ENCODE results near the gene SLC39A11. TPM values are rescaled to one million over a fixed set of nuclear protein-coding genes. Genes with fewer than 3 reads are reported as not detected.

SLC39A11 gene
- total and polyA plus RNA-seq, 2 of the 13 experiments (the other 11 are each of a cell fraction or from before 2014, with no cell fraction given) = 17.2 to 31.5 TPM

DNA sequence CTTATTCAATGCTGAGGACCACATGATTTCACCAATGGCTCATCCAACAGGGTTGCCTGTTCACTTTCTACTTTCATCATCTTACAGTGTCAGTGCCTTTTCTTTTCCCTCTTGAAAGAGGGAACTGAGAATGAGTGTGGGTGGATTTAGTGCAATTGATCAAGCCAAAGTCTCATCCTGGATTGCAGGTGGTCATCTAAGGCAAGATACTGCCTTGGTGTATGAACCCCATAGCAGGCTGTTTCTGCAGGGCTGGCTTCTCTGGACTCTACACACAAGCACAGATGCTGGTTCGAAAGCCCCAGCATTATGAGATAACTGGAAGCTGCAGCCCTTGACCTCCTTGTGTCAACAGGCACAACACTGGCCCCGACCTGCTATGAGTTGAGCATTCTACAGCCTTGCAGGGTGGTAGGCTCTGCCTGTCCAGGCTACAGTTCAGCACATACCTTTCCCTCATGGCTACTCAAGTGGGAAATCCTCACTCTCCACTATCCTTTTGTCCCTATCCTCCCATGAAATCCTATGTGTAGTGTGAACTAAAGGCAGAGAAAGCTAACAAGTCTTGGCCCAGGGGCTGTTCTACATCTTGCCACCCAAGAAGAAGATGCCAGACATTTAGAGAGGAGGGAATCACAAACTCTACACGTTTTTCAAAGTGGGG is 358.7 kb downstream of the SLC39A11 start (continued):
- TF ChIP-seq TOPORS (CRISPR knock-in tag; IDR thresholded peaks at IDR 0.05) (no peak), RARA (CRISPR knock-in tag; IDR thresholded peaks at IDR 0.05) (peak; percentile 92), TIGD3 (CRISPR knock-in tag; IDR thresholded peaks at IDR 0.05; ENCODE audit: borderline replicate concordance) (no peak), KLF12 (CRISPR knock-in tag; IDR thresholded peaks at IDR 0.05; ENCODE audit: borderline replicate concordance) (no peak), ZNF512 (CRISPR knock-in tag; IDR thresholded peaks at IDR 0.05) (no peak), YY1 (IDR thresholded peaks at IDR 0.05; ENCODE audit: insufficient read depth, insufficient replicate concordance, low read depth, low read length) (no peak), ZNF367 (CRISPR knock-in tag; IDR thresholded peaks at IDR 0.05; ENCODE audit: borderline replicate concordance) (no peak), ZNF337 (CRISPR knock-in tag; IDR thresholded peaks at IDR 0.05; ENCODE audit: borderline replicate concordance, low read depth) (no peak), ZNF513 (CRISPR knock-in tag; conservative IDR thresholded peaks at IDR 0.05) (no peak), HOXA7 (CRISPR knock-in tag; IDR thresholded peaks at IDR 0.05) (no peak), HNRNPK (IDR thresholded peaks at IDR 0.05; ENCODE audit: low read depth, low read length, poor library complexity, severe bottlenecking) (no peak), ZNF263 (CRISPR knock-in tag; IDR thresholded peaks at IDR 0.05) (no peak), BRCA1 (CRISPR knock-in tag; IDR thresholded peaks at IDR 0.05) (no peak), ZNF180 (CRISPR knock-in tag; IDR thresholded peaks at IDR 0.05; ENCODE audit: borderline replicate concordance, low read depth) (no peak), KLF15 (CRISPR knock-in tag; IDR thresholded peaks at IDR 0.05; ENCODE audit: borderline replicate concordance) (no peak), IKZF1 (IDR thresholded peaks at IDR 0.05) (no peak), NR2F2 (IDR thresholded peaks at IDR 0.05; ENCODE audit: borderline replicate concordance, low read depth) (0 out of 2 replicates have a peak, but pooled peaks have one; percentile 46), ARNT2 (CRISPR knock-in tag; IDR thresholded peaks at IDR 0.05; ENCODE audit: low read depth) (no peak), ZNF605 (CRISPR knock-in tag; IDR thresholded peaks at IDR 0.05) (peak; percentile 47; the same call in 1 of the 2 replicates), KMT2A (CRISPR knock-in tag; IDR thresholded peaks at IDR 0.05) (no peak), ZFP36 (IDR thresholded peaks at IDR 0.05; ENCODE audit: borderline replicate concordance, low read depth, low read length, partially characterized antibody) (no peak), ZNF296 (CRISPR knock-in tag; conservative IDR thresholded peaks at IDR 0.05) (no peak)
- TF ChIP-seq, protein P1, sequence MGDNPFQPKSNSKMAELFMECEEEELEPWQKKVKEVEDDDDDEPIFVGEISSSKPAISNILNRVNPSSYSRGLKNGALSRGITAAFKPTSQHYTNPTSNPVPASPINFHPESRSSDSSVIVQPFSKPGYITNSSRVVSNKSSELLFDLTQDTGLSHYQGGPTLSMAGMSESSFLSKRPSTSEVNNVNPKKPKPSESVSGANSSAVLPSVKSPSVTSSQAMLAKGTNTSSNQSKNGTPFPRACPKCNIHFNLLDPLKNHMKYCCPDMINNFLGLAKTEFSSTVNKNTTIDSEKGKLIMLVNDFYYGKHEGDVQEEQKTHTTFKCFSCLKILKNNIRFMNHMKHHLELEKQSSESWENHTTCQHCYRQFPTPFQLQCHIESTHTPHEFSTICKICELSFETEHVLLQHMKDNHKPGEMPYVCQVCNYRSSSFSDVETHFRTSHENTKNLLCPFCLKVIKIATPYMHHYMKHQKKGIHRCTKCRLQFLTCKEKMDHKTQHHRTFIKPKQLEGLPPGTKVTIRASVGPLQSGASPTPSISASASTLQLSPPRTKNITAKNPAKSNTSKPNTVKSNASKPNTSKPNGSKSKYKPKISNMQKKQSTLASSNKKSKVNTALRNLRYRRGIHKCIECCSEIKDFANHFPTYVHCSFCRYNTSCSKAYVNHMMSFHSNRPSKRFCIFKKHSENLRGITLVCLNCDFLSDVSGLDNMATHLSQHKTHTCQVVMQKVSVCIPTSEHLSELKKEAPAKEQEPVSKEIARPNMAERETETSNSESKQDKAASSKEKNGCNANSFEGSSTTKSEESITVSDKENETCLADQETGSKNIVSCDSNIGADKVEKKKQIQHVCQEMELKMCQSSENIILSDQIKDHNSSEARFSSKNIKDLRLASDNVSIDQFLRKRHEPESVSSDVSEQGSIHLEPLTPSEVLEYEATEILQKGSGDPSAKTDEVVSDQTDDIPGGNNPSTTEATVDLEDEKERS (CRISPR knock-in tag; IDR thresholded peaks at IDR 0.05) = no peak

All from HepG2 (cell line).